GM18498 (cell line): Measurements from ENCODE around the gene CMTM8.
"Not testable (repeated sequence)": the region's sequence is repeated elsewhere in the genome, so short reads cannot be mapped to it uniquely, and the experiment has no call there.

ENCODE experiments used
- ATAC-seq: cut with Tn5 transposase; IDR thresholded peaks from one replicate; pipeline ENCODE4 v1.9.1; 2021; ENCODE audit warnings: mild to moderate bottlenecking, moderate library complexity; ENCODE audit not compliant: unreplicated experiment

CMTM8 gene

GRCh38 chr3:32374788-32375595, 136.5 kb downstream of the CMTM8 start:
- ATAC-seq = peak; percentile 61

GRCh38 chr3:32375596-32375930, 137.1 kb downstream of the CMTM8 start:
- ATAC-seq = no peak

DNA sequence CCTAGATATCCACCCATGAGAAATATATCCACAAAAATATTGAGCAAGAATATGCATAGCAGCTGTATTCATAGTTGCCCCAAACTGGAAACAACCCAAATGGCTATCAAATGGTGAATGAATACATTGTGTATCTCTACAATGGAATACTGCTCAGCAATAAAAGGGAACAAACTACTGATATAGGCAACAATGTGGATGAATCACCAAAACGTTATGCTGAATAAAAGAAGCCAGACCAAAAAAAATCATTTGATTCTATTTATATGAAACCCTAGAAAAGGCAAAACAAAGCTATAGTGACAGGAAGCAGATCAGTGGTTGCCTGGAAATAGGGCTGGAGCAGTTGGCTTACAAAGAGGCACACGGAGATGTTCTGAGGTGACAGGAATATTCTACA, 137.6 kb downstream of the CMTM8 start:
- no peak for ATAC-seq

- ATAC-seq = no peak
Observed at GRCh38 chr3:32379831-32380500, 141.5 kb downstream of the CMTM8 start.

- ATAC-seq = no peak
Observed at GRCh38 chr3:32381922-32382321, 143.4 kb downstream of the CMTM8 start.

DNA sequence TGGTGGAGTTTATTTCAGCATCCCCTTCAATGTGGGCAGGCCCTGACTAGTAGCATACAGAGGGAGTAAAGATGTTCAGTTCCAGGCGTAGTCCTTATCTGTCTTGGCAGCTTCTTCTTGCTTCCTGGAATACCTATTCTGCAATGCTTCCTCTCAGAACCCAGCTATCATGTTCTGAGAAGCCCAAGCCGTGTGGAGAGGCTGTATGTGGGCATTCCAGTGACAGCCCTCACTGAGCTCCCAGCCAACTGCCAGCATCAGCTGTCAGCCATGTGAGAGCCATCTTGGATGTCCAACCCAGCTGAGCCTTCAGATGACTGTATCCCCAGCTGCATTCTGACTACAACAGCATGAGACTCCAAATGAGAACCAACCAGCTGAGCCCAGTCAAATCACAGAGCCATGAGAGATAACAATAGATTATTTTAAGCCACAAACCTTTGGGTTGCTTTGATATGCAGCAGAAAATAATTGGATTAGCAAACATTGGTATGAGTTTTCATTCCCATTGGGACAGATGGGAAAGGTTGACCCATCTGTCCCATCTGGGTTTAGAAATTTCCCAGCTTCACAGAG, 144.7 kb downstream of the CMTM8 start:
- no peak for ATAC-seq

DNA sequence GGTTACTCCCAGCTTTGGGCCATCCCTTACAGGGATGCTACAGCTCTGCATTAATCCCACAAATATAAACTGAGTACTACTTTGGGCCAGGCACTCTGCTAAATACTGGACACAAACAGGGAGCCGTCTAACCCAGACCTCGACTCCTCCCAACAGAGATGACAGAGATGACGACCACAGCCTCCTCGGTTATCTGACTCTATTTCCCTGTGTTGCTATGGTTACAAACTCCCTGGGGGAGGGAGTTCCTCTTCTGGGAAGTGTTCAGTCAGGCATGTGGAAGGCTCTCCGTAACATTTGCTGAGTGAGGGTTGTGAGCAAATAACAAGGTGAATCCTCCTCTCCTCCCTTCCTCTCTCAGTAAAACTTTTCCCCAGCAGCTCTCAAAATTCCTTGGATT, 146.5 kb downstream of the CMTM8 start:
- no peak for ATAC-seq

DNA sequence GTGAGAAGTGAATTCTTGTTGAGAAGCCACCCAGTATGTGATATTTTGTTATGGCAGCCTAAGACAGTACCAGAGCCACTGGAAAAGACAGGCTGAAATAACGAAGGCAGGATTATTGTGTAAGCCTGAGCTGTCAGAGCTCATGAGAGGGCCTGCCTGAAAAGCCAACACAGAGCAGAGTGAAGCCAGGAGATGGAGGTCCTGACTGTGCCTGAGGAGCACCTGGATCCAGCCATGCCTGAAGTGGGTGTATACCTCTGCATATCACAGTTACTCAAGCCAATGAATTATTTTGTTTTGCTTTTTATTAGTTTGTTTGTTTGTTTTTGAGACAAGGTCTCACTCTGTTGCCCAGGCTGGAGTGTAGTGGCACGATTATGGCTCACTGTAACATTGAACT, 149.0 kb downstream of the CMTM8 start:
- ATAC-seq = no peak

DNA sequence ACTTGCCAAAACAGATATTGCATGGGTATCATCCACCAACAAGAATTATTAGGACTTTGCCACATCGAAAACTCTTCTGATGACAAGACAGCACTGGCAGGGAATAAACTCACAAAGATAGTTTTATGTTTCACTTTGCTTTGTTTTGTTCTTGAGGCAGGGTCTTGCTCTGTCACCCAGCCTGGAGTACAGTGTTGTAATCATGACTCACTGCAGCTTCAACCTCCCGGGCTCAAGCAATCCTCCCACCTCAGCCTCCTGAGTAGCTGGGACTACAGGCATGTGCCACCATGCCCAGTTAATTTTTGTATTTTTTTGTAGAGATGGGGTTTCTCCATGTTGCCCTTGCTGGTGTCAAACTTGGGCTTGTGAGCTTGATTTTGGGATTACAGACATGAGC, 151.1 kb downstream of the CMTM8 start:
- ATAC-seq = not testable (repeated sequence)

DNA sequence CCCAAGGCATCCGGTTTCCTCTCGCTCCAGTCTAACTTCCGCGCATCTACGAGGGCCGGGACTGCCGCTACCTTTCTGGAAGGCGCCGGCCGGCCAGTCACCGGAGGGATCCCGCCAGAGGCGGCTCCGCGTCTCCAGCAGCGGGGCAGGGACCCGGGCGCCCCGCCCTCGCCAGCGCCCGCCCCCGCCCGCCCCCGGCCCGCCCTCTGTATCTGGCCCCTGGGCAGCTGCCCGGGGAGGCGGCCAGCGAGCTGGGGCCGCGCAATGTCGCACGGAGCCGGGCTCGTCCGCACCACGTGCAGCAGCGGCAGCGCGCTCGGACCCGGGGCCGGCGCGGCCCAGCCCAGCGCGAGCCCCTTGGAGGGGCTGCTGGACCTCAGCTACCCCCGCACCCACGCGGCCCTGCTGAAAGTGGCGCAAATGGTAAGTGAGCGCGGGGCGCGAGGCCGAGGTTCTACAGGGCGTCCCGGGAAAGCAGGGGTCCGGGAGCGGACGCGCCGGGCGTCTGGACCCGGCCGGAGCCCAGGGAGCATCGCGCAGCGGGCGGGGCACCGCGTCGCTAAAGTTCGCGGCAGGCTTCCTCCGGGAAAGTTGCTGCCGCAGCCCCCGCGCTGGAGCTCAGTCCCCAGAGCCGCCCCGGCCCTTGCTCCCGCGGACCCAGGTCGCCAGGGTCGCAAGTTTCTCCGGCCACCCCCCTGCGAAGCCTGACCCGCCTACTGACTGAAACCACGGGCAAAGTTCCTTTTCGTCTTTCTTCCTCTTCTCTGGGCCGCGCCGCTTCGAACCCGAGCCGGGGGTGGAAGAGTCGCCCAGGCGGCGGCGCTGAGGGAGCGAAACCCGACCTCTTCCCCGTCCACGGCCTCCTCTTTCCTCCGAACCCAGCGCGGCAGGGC, 153.4 kb downstream of the CMTM8 start, which contains the start of gene CMTM7:
Gene CMTM7 (plus strand): TSS at position 211 of the 893 bp plus-strand sequence. CDS start 54 bp downstream, at position 265.
- peak; percentile 53 for ATAC-seq

DNA sequence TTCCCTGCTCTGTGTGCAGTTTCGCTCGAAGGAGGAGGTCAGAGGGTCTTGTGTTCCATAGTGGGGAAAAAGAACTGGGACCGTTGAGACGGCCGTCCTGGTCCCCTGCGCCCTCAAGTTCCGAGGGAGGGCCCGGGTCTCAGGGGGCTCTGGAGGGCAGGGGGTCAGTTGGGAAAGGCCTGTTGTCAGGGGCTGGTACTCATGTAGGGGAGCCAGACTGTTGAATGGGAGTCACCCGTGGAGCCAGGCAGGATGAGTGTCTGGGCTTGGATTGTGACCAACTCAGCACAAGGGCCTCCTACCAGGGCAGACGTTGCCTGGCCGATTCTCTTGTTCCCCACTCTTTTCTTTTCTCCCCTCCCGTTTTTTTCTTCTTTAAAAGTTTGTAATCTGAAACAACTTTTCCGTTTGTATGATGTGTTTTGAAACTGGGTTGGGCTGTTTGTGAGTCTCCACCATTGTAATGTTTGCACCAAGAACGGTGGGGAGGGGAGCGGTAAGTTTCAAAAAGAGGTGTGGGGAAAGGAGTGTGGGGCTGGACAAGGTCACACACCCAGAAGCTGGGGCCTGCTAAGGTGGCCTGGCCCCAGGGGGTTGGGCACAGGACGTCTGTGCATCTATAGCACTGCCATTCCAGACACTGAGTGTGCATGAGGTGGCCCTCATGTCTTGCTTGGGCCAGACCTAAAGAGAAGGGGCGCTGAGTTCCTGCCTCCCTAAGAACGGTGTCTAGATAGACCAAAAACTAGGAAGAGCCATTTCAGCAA, 154.2 kb downstream of the CMTM8 start:
- no peak for ATAC-seq

GRCh38 chr3:32395496-32395895, 157.0 kb downstream of the CMTM8 start:
- ATAC-seq = no peak

DNA sequence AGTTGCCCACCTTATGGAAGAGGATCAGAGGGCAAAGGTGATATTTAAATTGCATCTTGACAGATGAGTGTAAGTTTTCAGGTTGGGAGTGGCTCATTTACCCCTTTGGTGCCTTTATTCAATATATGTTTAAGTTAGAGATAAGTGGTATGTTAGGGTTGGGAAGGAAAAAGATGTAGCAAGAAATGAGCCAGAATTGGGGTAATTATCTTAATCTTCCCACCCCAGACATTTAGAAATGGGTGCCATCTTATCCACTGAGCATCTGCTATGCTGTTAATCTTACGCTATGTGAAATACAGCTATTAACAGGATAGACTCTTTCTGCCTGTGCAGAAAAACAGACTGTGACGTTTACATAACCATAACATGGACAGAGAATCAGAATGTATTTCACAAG, 159.5 kb downstream of the CMTM8 start:
- no peak for ATAC-seq

- ATAC-seq = no peak
Observed at GRCh38 chr3:32398531-32398930, 160.1 kb downstream of the CMTM8 start.

DNA sequence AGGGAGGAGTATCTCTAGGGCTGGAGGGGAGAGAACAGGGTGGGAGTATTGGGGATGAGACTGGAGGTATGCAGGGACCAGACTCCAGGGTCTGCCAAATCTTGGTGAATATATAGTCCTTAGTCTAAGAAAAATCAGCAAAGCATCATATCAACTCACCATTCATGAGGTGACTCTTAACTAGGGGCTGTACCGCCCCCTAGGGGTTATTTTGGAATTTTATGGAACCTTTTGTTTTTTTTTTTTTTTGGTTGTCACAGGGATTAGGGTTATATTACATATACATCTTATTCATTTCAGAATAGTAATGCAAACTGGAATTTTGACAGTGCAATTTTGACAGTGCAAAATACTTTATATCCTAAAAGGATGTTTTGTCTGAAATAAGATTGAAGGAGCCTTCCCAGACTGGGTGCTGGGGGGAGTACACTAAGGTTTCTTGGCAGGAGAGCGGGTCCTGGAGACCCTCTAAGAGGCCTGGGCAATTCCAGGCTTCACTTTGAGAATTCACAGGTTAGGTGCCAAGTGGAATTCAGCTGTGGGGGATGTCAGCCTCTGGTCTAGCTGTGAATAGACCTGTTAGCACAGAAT, 160.6 kb downstream of the CMTM8 start:
- ATAC-seq = no peak

- peak; percentile 9 for ATAC-seq
Observed at GRCh38 chr3:32401126-32401525, 162.6 kb downstream of the CMTM8 start.

- peak; percentile 75 for ATAC-seq
Observed at GRCh38 chr3:32401556-32402081, 163.1 kb downstream of the CMTM8 start.

GRCh38 chr3:32403663-32404062, 165.2 kb downstream of the CMTM8 start:
- ATAC-seq = no peak

- no peak for ATAC-seq
Observed at GRCh38 chr3:32404714-32405113, 166.2 kb downstream of the CMTM8 start.

GRCh38 chr3:32405155-32405554, 166.7 kb downstream of the CMTM8 start:
- ATAC-seq = no peak
